PC-9 (cell line): ENCODE results near the gene MSL1.

ENCODE experiments used
- EZH2 ChIP-seq: fragments of 200-600 bp; sonication (generic); IDR thresholded peaks from 2 replicates; pipeline ENCODE4 v1.8.0; 2017; ENCODE audit warnings: antibody characterized with exemption, low read depth
- TF ChIP-seq, protein P1 (sequence below): fragments of 200-600 bp; sonication (generic); conservative IDR thresholded peaks from 2 replicates; pipeline ENCODE4 v1.6.1; 2017; ENCODE audit warnings: mixed run types, antibody characterized with exemption, mild to moderate bottlenecking, moderate library complexity

DNA sequence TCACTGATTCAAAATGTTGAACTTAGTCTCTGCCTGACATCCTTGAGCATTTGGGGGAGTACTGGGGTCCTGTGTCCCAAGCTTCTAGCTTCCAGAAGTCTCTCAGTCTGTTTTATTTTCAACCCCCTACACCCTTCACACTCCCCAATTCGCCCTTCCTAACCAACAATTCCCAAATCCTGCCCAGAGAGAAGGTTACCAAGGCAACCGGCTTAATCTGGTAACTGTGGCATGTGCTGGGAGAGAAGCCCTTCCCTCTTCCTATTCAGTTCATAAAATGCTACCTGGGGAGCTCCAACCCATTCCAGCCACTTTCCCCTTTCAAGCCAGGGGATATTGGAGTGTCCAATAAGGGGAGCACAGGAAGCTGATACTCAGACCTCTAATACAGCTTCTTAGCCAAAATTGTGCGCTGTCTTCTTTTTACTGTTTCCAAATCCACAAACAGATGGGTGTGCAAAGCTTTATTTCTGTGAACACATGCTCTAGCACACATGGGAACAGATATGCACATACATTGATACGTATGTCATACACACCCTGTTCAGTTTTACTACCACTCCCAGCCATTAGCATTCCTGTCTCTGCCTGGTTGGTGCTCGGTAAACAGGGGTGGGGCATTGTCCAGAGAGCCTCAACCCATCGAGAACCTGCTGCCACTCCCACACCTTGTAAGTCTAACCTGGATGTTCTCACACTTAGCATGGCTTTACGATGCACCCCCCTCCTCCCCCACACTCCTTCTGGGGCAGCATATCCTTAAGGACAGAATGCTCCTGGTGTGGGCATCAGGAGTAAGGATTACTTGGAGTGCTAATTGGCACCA, 54.4 kb downstream of the MSL1 start:
- TF ChIP-seq, protein P1, sequence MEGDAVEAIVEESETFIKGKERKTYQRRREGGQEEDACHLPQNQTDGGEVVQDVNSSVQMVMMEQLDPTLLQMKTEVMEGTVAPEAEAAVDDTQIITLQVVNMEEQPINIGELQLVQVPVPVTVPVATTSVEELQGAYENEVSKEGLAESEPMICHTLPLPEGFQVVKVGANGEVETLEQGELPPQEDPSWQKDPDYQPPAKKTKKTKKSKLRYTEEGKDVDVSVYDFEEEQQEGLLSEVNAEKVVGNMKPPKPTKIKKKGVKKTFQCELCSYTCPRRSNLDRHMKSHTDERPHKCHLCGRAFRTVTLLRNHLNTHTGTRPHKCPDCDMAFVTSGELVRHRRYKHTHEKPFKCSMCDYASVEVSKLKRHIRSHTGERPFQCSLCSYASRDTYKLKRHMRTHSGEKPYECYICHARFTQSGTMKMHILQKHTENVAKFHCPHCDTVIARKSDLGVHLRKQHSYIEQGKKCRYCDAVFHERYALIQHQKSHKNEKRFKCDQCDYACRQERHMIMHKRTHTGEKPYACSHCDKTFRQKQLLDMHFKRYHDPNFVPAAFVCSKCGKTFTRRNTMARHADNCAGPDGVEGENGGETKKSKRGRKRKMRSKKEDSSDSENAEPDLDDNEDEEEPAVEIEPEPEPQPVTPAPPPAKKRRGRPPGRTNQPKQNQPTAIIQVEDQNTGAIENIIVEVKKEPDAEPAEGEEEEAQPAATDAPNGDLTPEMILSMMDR = no peak
- TF ChIP-seq EZH2 = no peak
